Measurements from ENCODE around the gene CXCR6. TPM values are rescaled to one million over a fixed set of nuclear protein-coding genes. Genes with fewer than 3 reads are reported as not detected.

Gene CXCR6
- polyA plus RNA-seq, 1 of the 3 experiments (the other 2 are of a cell fraction): not detected

- Histone ChIP-seq H3K79me2 (ENCODE audit: insufficient read depth) (no peaks in the 10 kb centered on the region), H3K9me3 (no peaks in the 10 kb centered on the region), H3F3A (replicated peaks; ENCODE audit: insufficient read depth) (peaks cover 4% of the 10 kb centered on the region), H4K20me1 (ENCODE audit: insufficient read depth) (no peaks in the 10 kb centered on the region), H2AFZ (ENCODE audit: low read depth) (no peak overlapping the region), H3K27ac (ENCODE audit: low read depth in 2 of 2, low read length in 1 of 2) (no peak overlapping the region), H3K9me2 (no peaks in the 10 kb centered on the region), H3K27me3 (ENCODE audit: insufficient read depth) (no peaks in the 10 kb centered on the region), H3K4me1 (ENCODE audit: control insufficient read depth in 1 of 2, insufficient read depth in 2 of 2, low read depth in 1 of 2, low read length in 1 of 2) (no peaks in the 10 kb centered on the region), H3K9ac (no peak overlapping the region), H3K36me3 (replicated peaks in 1 of 2; ENCODE audit: control insufficient read depth in 1 of 2, insufficient read depth in 2 of 2, low read length in 1 of 2) (peaks cover 10 to 27% of the 10 kb centered on the region in 2 experiments), H3K4me2 (no peak overlapping the region), H3K4me3 (ENCODE audit: low read depth in 2 of 2, low read length in 1 of 2) (no peak overlapping the region)
- CTCF ChIA-PET: interaction anchor here (0.6 to 5.6 kb wide), 5 partner anchors 16 to 221 kb away, joined by 3 to 31 read pairs (median 6); no protein-coding TSS in a partner anchor
- WGBS (ENCODE audit: low lambda C conversion rate): 99% methylated on average over 4 of the region's 4 CpGs
- DNase-seq: no peak
- TF ChIP-seq ZBTB33 (IDR thresholded peaks at IDR 0.05; ENCODE audit: borderline replicate concordance, low read depth): no peak
- TF ChIP-seq USF2 (IDR thresholded peaks at IDR 0.05; ENCODE audit: borderline replicate concordance, low read depth, low read length): no peak
- TF ChIP-seq USF1 (IDR thresholded peaks at IDR 0.05; ENCODE audit: borderline replicate concordance, low read depth): no peak
- TF ChIP-seq GATA2 (CRISPR knock-in tag; IDR thresholded peaks at IDR 0.05): no peak
- TF ChIP-seq POLR2AphosphoS5 (IDR thresholded peaks at IDR 0.05; ENCODE audit: low read depth, low read length): no peak
- no peak for TF ChIP-seq IRF3 (IDR thresholded peaks at IDR 0.05; ENCODE audit: low read depth, low read length)
- TF ChIP-seq CTCF (IDR thresholded peaks at IDR 0.05): no peak
- no peak for TF ChIP-seq CHD2 (IDR thresholded peaks at IDR 0.05; ENCODE audit: low read length, partially characterized antibody)
- TF ChIP-seq NFIC (IDR thresholded peaks at IDR 0.05; ENCODE audit: borderline replicate concordance): no peak
- TF ChIP-seq SIN3A (IDR thresholded peaks at IDR 0.05; ENCODE audit: borderline replicate concordance, low read depth, low read length): no peak
- no peak for TF ChIP-seq EZH2phosphoT487 (IDR thresholded peaks at IDR 0.05; ENCODE audit: borderline replicate concordance, low read depth)
- no peak for TF ChIP-seq ELF1 (IDR thresholded peaks at IDR 0.05)
- POLR2A ChIA-PET: no interaction called here
Measured at GRCh38 chr3:45922950-45923590, 20.2 kb upstream of the CXCR6 start.

All from SK-N-SH (cell line).